ENCODE measurements around the gene OR2T1.
"Not testable (repeated sequence)": the region's sequence is repeated elsewhere in the genome, so short reads cannot be mapped to it uniquely, and the experiment has no call there.

Gene OR2T1, protein sequence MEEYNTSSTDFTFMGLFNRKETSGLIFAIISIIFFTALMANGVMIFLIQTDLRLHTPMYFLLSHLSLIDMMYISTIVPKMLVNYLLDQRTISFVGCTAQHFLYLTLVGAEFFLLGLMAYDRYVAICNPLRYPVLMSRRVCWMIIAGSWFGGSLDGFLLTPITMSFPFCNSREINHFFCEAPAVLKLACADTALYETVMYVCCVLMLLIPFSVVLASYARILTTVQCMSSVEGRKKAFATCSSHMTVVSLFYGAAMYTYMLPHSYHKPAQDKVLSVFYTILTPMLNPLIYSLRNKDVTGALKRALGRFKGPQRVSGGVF

GRCh38 chr1:248402748-248403147 is at the start of gene OR2T1:
Gene OR2T1, plus strand, starts transcription at chr1:248403048. Its CDS starts 3,100 bp downstream, at chr1:248406148.
- no peak for DNase-seq (ENCODE audit: low read depth)

DNA sequence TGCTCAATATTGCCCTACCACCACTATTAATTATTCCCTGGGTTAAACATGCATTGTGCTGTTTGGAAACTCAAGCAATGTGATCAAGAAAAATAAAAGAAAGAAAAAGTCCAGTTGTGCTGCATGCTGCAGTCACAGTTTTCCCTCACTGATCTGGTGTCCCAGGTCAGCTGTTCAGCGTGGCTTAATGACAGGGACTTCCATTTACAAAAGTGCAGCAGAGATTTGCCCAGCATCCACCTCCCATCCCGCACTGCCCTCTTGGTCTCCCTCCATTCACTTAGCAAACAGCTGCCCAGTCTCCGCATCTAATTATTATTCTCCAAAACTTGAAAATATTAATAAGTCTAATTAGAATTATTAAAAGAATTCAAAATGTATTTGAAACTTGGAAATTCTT is 43.4 kb upstream of the OR2T1 start:
- no peak for DNase-seq (ENCODE audit: low read depth)

GRCh38 chr1:248361121-248361715 is 41.6 kb upstream of the OR2T1 start, which contains the start of gene OR2T4:
Gene OR2T4, plus strand, starts transcription at chr1:248361665. Its CDS starts 0 bp downstream, at chr1:248361665.
- no peak for DNase-seq (ENCODE audit: low read depth)

DNA sequence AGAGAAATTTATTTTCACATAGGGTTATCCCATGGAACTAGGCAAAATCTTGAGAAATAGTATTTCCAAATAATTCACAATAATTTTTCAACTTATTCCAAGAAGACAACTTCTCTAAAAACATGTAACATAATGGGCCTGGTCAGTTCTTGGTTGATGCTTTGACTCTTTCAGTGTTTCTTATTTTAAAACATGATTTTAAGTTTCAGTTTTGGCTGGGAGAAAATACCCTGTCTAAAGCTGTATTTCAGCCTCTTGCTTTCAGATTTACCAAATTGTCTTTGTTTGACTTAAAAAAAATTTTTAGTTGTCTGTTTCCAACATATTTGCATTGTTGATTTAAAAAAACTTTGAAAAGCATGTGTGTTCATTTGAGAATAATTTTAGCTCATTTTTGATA is 36.2 kb upstream of the OR2T1 start:
- DNase-seq (ENCODE audit: low read depth): no peak

GRCh38 chr1:248372394-248372793 is 30.5 kb upstream of the OR2T1 start:
- no peak for DNase-seq (ENCODE audit: low read depth)

- DNase-seq (ENCODE audit: low read depth): no peak
These were observed 29.1 kb upstream of the OR2T1 start for GRCh38 chr1:248373761-248374160.

DNA sequence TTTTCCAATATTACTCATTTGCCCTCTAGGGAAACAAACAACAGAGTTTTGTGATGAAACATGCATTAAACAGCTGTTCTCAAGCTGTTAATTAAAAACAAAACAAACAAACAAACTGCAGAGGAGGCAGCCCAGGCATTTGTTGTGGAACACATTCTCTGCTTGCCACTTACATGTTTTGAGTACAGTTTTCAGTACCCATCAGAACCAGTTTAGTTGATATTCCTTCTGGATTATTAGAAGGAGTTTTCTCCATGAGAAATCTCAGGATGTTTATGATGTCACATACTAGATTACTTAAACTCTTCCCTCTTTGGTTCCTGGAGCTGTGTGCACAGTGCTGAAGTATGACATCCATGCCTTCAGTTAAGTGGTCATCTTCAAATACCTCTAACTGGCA is 27.4 kb upstream of the OR2T1 start, which contains the start of gene OR2T6:
OR2T6 (plus strand) TSS at position 301 of the 400 bp plus-strand sequence. CDS start 11,863 bp downstream, outside the sequence.
- DNase-seq (ENCODE audit: low read depth): no peak

DNA sequence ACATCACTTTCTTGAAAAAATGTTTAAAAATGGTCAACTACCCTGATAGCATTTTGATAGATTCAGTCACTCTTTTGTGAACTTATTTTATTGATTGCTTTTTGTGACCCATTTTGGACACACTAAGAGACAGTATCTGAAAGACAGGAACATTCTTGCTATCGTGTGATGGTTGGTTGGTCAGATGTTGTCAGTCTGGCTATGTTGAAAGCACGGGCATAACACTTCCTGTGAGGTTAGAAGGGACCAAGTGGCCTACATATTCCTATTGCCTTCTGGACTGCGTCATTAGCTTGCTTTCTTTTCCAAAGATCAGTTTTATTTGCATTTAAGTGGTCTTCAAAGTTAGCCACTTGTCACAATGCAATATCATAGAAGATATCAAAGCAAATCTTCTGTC is 25.9 kb upstream of the OR2T1 start:
- DNase-seq (ENCODE audit: low read depth): no peak

DNA sequence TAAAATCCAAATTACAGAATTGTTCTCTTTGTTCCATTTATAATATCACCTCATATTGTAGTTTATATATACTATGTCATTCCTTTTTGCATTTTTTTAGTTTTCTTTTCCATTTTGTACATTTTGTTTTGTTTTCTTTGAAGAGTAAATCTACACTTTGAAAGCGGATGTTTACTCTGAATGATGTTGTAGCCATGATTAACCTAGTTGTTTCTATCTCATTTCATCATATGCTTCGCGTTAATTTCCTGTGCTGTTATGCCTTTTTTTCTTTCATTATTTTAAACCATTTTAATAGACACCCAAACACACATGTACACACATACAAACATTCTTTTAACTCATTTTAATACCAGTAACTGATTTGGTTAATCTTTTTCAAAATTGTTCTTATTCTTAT is 22.0 kb upstream of the OR2T1 start:
- no peak for DNase-seq (ENCODE audit: low read depth)

DNA sequence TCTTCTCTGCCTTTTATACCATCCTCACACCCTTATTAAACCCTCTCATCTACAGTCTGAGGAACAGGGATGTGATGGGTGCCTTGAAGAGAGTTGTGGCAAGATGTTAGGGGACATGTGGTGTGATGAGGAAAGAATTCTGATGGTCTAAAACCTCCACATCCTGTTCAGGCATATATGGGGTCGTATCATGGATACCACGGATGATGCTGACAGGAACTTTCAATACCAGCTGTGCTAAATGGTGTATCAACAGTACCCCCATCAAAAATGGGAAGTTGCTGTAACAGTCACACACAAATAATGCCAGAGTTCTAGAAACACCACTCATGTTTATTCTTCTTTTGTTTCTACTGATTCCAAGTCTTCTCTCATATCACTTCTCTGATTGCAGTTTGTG is 14.4 kb upstream of the OR2T1 start:
- DNase-seq (ENCODE audit: low read depth): no peak

GRCh38 chr1:248393050-248393449 is 9.8 kb upstream of the OR2T1 start:
- no peak for DNase-seq (ENCODE audit: low read depth)

GRCh38 chr1:248404024-248404423 is 1.2 kb downstream of the OR2T1 start:
- DNase-seq (ENCODE audit: low read depth): no peak

DNA sequence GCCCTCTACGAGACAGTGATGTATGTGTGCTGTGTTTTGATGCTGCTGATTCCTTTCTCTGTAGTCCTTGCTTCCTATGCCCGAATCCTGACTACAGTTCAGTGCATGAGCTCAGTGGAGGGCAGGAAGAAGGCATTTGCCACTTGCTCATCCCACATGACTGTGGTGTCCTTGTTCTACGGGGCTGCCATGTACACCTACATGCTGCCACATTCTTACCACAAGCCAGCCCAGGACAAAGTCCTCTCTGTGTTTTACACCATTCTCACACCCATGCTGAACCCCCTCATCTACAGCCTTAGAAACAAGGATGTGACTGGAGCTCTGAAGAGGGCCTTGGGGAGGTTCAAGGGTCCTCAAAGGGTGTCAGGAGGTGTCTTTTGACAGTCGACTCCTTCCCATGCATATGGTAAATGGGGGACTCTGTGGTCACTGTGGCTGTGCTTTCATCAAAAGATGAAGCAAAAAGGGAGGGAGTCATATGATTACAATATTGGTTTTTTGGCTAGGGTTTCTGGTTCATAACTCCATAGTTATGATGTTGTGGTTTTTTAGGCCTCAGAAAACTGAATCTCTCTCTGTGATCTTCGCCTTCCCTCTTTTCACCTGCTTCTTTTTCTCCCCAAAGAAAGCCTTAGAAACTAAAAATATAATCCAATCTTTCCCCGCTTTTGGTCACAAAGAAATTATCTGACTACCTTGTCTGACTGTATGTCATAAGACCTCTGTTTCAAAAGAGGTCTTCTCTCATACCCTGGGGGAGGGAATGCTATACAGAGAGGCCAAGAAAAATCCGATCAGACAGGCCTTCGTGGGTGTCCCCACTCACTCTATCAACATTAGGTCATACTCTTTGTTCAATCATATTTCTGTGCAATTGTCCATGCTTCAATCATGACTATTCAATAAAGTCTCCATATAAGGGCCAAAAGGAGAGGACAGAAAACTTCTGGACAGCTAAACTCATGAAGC is 4.2 kb downstream of the OR2T1 start:
- DNase-seq (ENCODE audit: low read depth): no peak

- no peak for DNase-seq (ENCODE audit: low read depth)
These were observed 13.4 kb downstream of the OR2T1 start for GRCh38 chr1:248416226-248416625.

- DNase-seq (ENCODE audit: low read depth): no peak
These were observed 15.0 kb downstream of the OR2T1 start for GRCh38 chr1:248417854-248418253.

DNA sequence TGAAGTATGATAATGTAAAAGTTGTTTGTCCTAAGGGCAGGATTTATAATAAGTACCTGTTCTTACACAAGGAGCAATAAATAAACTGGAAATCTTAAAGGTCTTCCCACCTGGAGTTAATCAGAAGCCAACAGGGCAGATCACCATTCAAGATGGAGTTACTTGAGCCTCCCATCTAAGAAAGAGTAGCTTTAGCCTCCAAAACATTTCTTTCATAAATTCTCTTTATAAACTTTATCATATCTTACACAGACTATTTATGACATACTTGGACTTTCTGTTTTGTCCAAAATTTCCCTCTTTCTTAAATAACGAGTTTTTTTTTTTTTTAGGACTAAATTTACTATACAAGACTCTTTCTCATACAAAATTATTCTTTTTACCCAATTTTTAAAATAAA is 18.5 kb downstream of the OR2T1 start:
- no peak for DNase-seq (ENCODE audit: low read depth)

GRCh38 chr1:248427526-248428191 is 24.8 kb downstream of the OR2T1 start:
- not testable (repeated sequence) for DNase-seq (ENCODE audit: low read depth)

- DNase-seq (ENCODE audit: low read depth): not testable (repeated sequence)
These were observed 25.3 kb downstream of the OR2T1 start for GRCh38 chr1:248428192-248428533.

DNA sequence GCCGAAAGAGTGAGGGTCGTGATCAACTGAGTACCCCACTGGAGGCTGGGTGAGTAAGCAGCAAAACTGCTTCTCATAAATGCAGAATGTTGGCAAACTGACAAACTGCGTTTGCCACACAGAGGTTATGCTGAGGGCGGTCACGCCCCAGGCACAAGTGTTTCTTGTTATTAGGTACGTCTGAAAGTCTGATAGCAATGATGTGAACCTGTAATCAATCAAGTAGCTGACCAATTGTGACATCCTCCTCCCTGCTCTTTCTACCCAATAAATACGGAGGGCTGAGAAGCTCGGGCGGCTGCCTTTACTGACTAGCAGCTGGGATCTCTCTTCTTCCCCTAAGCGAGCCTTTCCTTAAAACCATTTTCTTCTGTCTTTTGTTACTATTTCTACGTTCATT is 28.8 kb downstream of the OR2T1 start:
- DNase-seq (ENCODE audit: low read depth): not testable (repeated sequence)

- not testable (repeated sequence) for DNase-seq (ENCODE audit: low read depth)
These were observed 29.4 kb downstream of the OR2T1 start for GRCh38 chr1:248432201-248432600.

GRCh38 chr1:248433811-248434415 is 31.1 kb downstream of the OR2T1 start:
- not testable (repeated sequence) for DNase-seq (ENCODE audit: low read depth)
